Testis (tissue), 2 donors: ENCODE results near the gene GOLGA8T.
"Not testable (repeated sequence)": the region's sequence is repeated elsewhere in the genome, so short reads cannot be mapped to it uniquely, and the experiment has no call there.

ENCODE experiments used
- CTCF ChIP-seq, 3 experiments: fragments of 450-650 bp in 2 of 3; fragments of 200-600 bp in 1 of 3; sonication (generic) in 1 of 3; IDR thresholded peaks; one replicate each; pipeline ENCODE4 v1.5.1; 2016 to 2019; ENCODE audit warnings: antibody characterized with exemption in 3 of 3, mild to moderate bottlenecking in 2 of 3, moderate library complexity in 1 of 3
- POLR2A ChIP-seq: fragments of 450-650 bp; IDR thresholded peaks from one replicate; pipeline ENCODE4 v1.6.1; 2017; ENCODE audit warnings: antibody characterized with exemption, mild to moderate bottlenecking, moderate library complexity

GRCh38 chr15:30162479-30163357 lies 27.9 kb downstream of the GOLGA8T start:
- not testable (repeated sequence) for TF ChIP-seq CTCF (IDR thresholded peaks at IDR 0.05); POLR2A
